ENCODE measurements around the gene KLHL30.

The KLHL30 gene

DNA sequence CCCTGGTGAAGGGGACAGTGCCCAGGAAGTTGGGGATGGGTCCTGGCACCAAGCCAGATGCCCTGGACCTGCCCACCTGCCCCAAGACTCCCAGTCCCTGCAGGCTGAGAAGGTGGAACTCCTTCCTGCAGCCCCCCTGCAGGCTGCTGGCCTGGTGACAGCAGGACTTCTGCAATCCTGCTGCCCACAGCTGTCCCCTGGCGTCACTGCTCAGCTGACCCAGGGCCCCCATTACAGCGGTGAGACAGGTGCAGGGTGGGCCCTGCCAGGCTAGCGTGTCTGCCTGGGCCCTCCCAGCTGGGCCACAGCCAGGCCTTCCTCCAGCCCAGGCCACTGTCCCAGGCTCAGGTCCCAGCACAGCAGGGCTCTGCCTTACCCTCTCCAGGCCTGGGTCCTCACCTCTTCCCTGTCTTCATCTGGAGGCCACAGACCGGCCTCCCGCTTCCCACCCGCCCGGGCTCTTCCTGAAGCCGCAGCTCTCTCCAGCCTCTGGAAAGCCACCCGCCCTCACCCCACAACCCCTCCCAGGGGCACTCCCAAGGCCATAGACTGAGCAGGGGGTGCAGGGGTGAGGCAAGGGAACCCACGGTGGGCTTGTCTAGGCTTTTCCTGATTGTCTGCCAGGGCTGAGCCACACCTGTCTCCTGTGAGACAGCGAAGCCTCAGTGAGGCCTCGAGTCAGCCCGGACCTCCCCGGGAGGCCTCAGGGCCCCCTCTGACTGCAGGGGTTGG lies 11.5 kb downstream of the KLHL30 start:
- DNase-seq (ENCODE audit: low read depth) = no peak

GRCh38 chr2:238150686-238151085 lies 12.2 kb downstream of the KLHL30 start:
- no peak for DNase-seq (ENCODE audit: low read depth)

GRCh38 chr2:238151205-238151604 lies 12.7 kb downstream of the KLHL30 start:
- no peak for DNase-seq (ENCODE audit: low read depth)

GRCh38 chr2:238151628-238152235 lies 13.3 kb downstream of the KLHL30 start:
- no peak for DNase-seq (ENCODE audit: low read depth)

- no peak for DNase-seq (ENCODE audit: low read depth)
Measured at GRCh38 chr2:238152771-238153688, 14.6 kb downstream of the KLHL30 start.

GRCh38 chr2:238154570-238154969 lies 16.1 kb downstream of the KLHL30 start:
- DNase-seq (ENCODE audit: low read depth) = no peak

DNA sequence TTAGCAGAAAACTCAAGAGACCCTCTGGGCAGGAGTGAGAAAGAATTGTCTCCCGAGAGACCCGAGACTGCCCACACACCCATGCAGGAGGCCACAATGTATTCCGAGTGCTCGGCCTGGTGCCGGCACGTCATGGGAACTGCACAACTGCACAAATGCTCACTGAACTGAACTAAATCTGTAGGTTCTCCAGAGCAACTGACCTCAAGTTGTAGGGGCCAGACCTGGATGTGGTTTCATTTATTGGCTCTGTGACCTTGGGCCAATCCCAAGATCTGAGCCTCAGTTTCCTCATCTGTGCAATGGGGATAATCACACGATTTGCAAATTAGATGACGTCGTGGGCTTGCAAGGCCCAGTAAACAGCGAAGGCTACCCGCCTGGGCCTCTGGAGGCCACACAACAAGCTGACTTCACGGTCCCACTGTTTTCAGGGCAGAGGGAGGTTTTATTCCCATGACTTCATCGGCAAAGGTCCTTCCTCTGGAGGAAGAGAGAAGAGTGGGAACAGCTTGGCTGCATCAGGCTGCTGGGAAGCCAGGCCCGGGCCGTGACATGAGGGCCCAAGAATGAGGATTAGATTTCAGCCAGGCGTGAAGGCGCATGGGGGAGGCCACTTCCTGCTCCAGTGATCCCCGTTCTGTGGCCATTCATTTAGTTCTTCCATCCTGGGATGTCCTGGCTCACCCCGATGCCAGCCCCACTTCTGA lies 16.7 kb downstream of the KLHL30 start:
- DNase-seq (ENCODE audit: low read depth) = peak; percentile 81

DNA sequence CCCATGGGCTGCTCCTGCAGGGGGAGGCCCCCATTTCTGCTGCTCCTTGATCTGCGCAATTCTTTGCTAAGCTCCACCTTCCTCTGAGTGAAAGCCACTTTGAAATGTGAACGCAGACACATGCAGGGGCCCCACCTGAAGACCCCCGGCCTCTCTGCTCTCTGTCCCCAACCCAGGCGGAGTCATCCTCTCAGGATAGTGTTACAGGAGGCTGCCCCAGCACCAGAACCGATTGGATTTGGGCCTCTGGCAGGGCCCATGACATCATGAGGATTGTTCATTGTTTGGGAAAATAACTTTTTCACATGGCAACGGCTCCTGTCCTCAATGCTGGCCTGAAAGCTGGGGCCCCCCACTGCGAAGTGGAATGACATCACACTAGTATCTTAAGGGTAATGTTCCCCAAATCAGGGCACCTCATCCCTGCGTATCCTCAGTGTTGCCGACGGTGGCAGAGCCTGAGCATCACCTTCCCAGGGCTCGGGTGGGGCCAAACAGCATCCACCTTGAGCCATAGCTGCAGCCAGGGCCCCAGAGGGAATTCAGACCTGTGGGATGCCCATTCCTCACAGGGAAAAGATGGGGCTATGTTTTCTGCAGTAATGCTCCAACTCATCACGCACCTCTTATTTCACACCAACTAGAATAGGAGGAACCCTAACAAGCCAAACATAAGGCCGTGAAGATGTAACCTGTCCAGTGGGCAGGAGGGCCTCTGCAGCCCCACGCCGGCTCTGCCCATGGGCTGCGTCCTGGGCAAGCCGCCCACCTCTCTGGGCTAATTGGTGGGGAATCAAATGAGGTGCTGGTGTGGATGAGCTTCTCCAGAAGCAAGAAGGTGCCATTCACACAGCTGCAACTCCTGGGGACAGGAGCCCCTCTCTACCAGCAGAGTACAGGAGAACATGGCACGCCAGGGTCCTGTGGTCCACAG lies 17.6 kb downstream of the KLHL30 start:
- DNase-seq (ENCODE audit: low read depth) = peak; percentile 30

DNA sequence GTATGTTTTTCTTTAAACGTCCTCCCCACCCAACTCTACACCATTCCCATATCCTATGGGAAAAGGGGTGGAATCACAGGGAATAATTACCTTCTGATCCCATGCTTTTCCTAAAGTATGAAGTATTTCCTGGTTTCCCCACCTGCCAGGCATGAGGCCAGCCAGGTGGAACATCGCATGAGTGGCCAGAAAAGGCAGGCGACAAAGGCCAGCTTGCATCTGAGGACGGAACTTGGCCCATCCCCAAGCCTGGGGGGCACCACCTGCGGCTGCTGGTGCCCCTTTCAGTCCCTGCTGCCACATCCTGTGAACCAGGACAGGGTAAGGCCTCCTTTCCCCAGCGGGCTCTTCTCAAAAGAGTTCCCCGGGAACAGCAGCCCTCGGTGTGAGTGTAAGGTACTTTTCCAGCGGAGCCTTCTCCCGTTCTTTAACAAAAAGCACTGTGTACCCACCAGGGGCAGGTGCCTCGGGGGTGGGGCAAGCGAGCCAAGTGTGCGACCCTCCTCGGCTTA lies 19.1 kb downstream of the KLHL30 start:
- DNase-seq (ENCODE audit: low read depth) = no peak

DNA sequence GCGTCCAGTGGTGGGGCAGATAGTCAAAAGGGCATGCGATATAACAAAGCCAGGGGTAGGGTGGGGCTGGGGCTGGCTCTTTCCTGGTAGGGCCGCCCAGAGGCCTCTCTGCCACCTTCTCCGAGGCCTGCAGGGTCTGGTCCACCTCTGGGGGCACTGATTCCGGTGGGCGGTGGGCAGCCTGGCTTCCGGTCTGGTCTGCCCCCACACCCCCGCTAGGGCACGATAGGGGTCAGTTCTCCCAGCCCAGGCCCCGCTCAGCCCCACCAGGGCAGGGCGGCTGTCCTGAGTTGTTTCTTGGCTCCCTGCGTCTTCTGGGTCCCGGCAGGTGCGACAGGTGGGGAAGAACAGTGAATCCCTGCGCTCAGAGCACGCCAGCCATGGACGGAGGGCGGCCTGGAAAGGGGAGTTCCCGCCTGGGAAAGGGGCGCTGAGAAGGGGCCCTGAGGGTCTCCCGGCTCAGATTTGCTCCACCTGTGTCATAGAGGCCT lies 19.6 kb downstream of the KLHL30 start:
- DNase-seq (ENCODE audit: low read depth) = no peak

- peak; percentile 57 for DNase-seq (ENCODE audit: low read depth)
Measured at GRCh38 chr2:238158509-238159070, 20.1 kb downstream of the KLHL30 start, which contains the start of gene ERFE. Gene ERFE, plus strand, starts transcription at chr2:238158970. Its CDS starts 38 bp downstream, at chr2:238159008.

- no peak for DNase-seq (ENCODE audit: low read depth)
Measured at GRCh38 chr2:238159071-238159539, 20.6 kb downstream of the KLHL30 start.

GRCh38 chr2:238159661-238160205 lies 21.3 kb downstream of the KLHL30 start:
- DNase-seq (ENCODE audit: low read depth) = no peak

DNA sequence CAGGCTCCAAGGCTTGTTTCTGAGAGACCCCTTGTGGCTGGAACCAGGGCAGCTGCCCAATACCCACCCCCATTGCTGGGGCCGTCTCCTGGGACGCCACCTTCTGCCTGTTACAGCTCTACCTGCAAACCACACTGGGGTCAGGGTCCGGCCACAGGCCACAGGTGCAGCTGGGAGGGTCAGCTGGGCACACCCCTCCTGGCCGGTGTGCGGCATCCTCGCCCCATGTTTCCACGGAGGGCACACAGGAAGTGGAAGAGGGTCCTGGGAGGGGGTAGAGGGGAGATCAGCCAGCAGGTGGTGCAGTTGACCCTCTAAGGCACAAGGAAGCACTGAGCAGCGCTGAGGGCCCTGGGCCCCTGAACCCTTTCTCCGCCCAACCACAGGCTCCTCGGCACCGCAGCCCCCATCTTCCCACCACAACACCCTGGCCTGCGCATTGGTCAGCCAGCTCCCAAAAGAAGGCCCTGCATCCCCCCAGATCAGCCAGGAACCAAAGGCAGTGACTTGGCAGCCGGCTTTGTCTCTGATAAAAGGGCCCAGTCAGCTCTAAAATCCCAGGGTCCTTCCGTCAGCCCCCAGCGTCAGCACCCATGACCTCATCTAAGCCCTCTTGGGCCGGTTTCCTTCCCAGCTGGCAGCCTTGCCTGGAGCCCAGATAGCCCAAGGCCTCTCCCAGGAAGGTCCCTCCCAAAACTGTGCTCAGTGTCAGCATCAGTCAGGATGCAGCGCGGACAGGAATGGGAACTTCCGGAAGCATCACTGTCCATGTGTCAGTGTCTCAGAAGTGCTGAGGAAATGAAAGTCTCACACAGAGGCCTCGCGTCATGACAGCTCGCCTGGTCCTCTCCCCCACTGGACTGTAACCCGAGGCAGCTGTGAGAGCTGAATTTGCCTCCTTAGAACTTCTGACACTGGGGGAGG lies 22.0 kb downstream of the KLHL30 start:
- peak; percentile 18 for DNase-seq (ENCODE audit: low read depth)

GRCh38 chr2:238161291-238162051 lies 23.0 kb downstream of the KLHL30 start:
- no peak for DNase-seq (ENCODE audit: low read depth)

DNA sequence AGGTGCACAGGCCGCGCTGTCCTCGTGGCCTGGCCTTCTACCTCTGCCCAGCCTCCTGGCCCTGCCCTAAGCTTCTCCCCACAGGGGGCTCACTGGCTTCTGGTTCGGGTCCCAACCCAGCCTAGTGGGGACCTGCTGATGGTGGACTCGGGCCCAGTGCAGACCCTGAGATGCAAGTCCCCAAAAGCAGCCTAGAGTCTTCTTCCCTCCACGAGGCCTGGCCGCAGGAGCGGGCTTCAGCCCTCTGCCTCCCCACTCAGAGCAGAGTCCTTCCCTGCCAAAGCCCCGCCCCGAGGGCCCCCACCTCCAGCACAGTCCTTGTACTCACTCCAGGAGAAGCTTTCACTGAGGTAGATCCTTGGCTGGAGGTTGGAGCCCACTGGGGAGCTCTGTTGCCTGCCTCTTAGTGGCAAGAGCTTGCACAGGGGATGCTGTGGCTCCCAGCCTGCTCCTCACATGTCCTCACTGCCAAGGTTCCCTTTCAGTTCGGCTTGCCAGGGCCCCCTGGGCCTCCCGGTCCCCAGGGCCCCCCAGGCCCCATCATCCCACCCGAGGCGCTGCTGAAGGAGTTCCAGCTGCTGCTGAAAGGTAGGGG lies 23.9 kb downstream of the KLHL30 start:
- no peak for DNase-seq (ENCODE audit: low read depth)

DNA sequence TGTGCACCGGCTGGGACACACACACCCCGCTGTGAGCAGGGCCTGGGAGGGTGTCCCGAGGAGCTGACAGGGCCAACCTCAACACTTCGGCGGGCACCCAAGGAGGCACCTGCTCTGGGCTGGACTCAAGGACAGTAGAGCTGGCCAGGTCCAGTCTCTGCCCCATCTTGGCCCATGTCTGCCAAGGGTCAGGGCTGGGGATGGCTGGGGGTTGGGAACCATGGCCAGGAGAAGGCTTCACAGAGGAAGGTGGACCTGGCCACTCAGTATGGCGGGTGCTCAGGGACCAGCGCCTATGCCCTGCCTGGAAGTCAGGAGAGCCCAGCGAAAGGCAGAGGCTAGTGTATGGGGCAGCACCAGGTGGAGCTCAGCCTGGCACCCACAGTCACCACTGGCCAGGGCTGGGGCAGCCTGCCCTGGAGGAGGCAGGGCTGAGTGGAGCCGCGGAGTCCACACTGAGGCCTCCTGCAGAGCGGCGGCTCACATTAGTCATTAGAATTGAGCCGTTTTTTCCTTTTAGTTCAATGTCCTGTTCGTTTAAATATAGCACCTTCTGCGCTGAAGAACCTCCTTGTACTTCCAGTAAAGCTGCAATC lies 24.5 kb downstream of the KLHL30 start:
- DNase-seq (ENCODE audit: low read depth) = peak; percentile 50

Measured in EH (cell line).